ENCODE measurements around the gene GMDS. TPM values are rescaled to one million over a fixed set of nuclear protein-coding genes. Genes with fewer than 3 reads are reported as not detected.

GMDS gene
- total RNA-seq, 1 donor from 2014 or later = 7.8 TPM

- Histone ChIP-seq H3K9me3 (ENCODE audit: control insufficient read depth in 3 of 3, low read length in 3 of 3) (no peaks in the 10 kb centered on the region), H3K4me1 (ENCODE audit: control insufficient read depth in 3 of 3, insufficient read depth in 3 of 3, low read length in 3 of 3) (no peaks in the 10 kb centered on the region), H3K4me3 (ENCODE audit: low read length in 3 of 3) (no peak overlapping the region), H3K27me3 (ENCODE audit: control insufficient read depth in 3 of 3, insufficient read depth in 3 of 3, low read length in 3 of 3) (no peaks in the 10 kb centered on the region), H3K9ac (ENCODE audit: low read depth in 1 of 3, low read length in 3 of 3) (no peak overlapping the region), H3K27ac (ENCODE audit: low read depth, low read length) (no peak overlapping the region), H3K36me3 (ENCODE audit: control insufficient read depth in 3 of 3, insufficient read depth in 3 of 3, low read length in 3 of 3) (no peaks in the 10 kb centered on the region)
Observed at GRCh38 chr6:1952740-1953360, 292.6 kb downstream of the GMDS start.

GRCh38 chr6:1950631-1951030 lies 294.8 kb downstream of the GMDS start:
- H3K4me3 ChIP-seq (ENCODE audit: low read length in 3 of 3) = no peak overlapping the region
- H3K9me3 ChIP-seq (ENCODE audit: control insufficient read depth in 3 of 3, low read length in 3 of 3) = no peaks in the 10 kb centered on the region
- H3K27ac ChIP-seq (ENCODE audit: low read depth, low read length) = no peak overlapping the region
- no peaks in the 10 kb centered on the region for H3K4me1 ChIP-seq (ENCODE audit: control insufficient read depth in 3 of 3, insufficient read depth in 3 of 3, low read length in 3 of 3)
- H3K27me3 ChIP-seq (ENCODE audit: control insufficient read depth in 3 of 3, insufficient read depth in 3 of 3, low read length in 3 of 3) = no peaks in the 10 kb centered on the region
- H3K9ac ChIP-seq (ENCODE audit: low read depth in 1 of 3, low read length in 3 of 3) = no peak overlapping the region
- H3K36me3 ChIP-seq (ENCODE audit: control insufficient read depth in 3 of 3, insufficient read depth in 3 of 3, low read length in 3 of 3) = no peaks in the 10 kb centered on the region

- H3K27me3 ChIP-seq (ENCODE audit: control insufficient read depth in 3 of 3, insufficient read depth in 3 of 3, low read length in 3 of 3) = no peaks in the 10 kb centered on the region
- H3K4me1 ChIP-seq (ENCODE audit: control insufficient read depth in 3 of 3, insufficient read depth in 3 of 3, low read length in 3 of 3) = no peaks in the 10 kb centered on the region
- H3K27ac ChIP-seq (ENCODE audit: low read depth, low read length) = no peak overlapping the region
- H3K9ac ChIP-seq (ENCODE audit: low read depth in 1 of 3, low read length in 3 of 3) = no peak overlapping the region
- no peak overlapping the region for H3K4me3 ChIP-seq (ENCODE audit: low read length in 3 of 3)
- no peaks in the 10 kb centered on the region for H3K36me3 ChIP-seq (ENCODE audit: control insufficient read depth in 3 of 3, insufficient read depth in 3 of 3, low read length in 3 of 3)
- H3K9me3 ChIP-seq (ENCODE audit: control insufficient read depth in 3 of 3, low read length in 3 of 3) = no peaks in the 10 kb centered on the region
Observed at GRCh38 chr6:1949538-1949937, 295.9 kb downstream of the GMDS start.

GRCh38 chr6:1947922-1948321 lies 297.5 kb downstream of the GMDS start:
- H3K27me3 ChIP-seq (ENCODE audit: control insufficient read depth in 3 of 3, insufficient read depth in 3 of 3, low read length in 3 of 3) = no peaks in the 10 kb centered on the region
- H3K27ac ChIP-seq (ENCODE audit: low read depth, low read length) = no peak overlapping the region
- H3K9ac ChIP-seq (ENCODE audit: low read depth in 1 of 3, low read length in 3 of 3) = no peak overlapping the region
- no peaks in the 10 kb centered on the region for H3K4me1 ChIP-seq (ENCODE audit: control insufficient read depth in 3 of 3, insufficient read depth in 3 of 3, low read length in 3 of 3)
- no peak overlapping the region for H3K4me3 ChIP-seq (ENCODE audit: low read length in 3 of 3)
- H3K9me3 ChIP-seq (ENCODE audit: control insufficient read depth in 3 of 3, low read length in 3 of 3) = no peaks in the 10 kb centered on the region
- no peaks in the 10 kb centered on the region for H3K36me3 ChIP-seq (ENCODE audit: control insufficient read depth in 3 of 3, insufficient read depth in 3 of 3, low read length in 3 of 3)

- Histone ChIP-seq H3K9me3 (ENCODE audit: control insufficient read depth in 3 of 3, low read length in 3 of 3) (no peaks in the 10 kb centered on the region), H3K27me3 (ENCODE audit: control insufficient read depth in 3 of 3, insufficient read depth in 3 of 3, low read length in 3 of 3) (no peaks in the 10 kb centered on the region)
Observed at GRCh38 chr6:1946583-1946982, 298.8 kb downstream of the GMDS start.

GRCh38 chr6:1945235-1945832 lies 300.1 kb downstream of the GMDS start:
- Histone ChIP-seq H3K27ac (ENCODE audit: low read depth, low read length) (no peak overlapping the region), H3K4me1 (ENCODE audit: control insufficient read depth in 3 of 3, insufficient read depth in 3 of 3, low read length in 3 of 3) (no peaks in the 10 kb centered on the region)

More at GRCh38 chr6:1946583-1946982, 298.8 kb downstream of the GMDS start:
- Histone ChIP-seq H3K4me3 (ENCODE audit: low read length in 3 of 3) (no peak overlapping the region), H3K27ac (ENCODE audit: low read depth, low read length) (no peak overlapping the region), H3K4me1 (ENCODE audit: control insufficient read depth in 3 of 3, insufficient read depth in 3 of 3, low read length in 3 of 3) (no peaks in the 10 kb centered on the region), H3K36me3 (ENCODE audit: control insufficient read depth in 3 of 3, insufficient read depth in 3 of 3, low read length in 3 of 3) (no peaks in the 10 kb centered on the region), H3K9ac (ENCODE audit: low read depth in 1 of 3, low read length in 3 of 3) (no peak overlapping the region)

GRCh38 chr6:1942834-1943233 lies 302.6 kb downstream of the GMDS start:
- H3K27me3 ChIP-seq (ENCODE audit: control insufficient read depth in 3 of 3, insufficient read depth in 3 of 3, low read length in 3 of 3) = no peaks in the 10 kb centered on the region
- H3K27ac ChIP-seq (ENCODE audit: low read depth, low read length) = no peak overlapping the region
- no peak overlapping the region for H3K4me3 ChIP-seq (ENCODE audit: low read length in 3 of 3)
- H3K4me1 ChIP-seq (ENCODE audit: control insufficient read depth in 3 of 3, insufficient read depth in 3 of 3, low read length in 3 of 3) = no peaks in the 10 kb centered on the region
- H3K9ac ChIP-seq (ENCODE audit: low read depth in 1 of 3, low read length in 3 of 3) = no peak overlapping the region
- H3K9me3 ChIP-seq (ENCODE audit: control insufficient read depth in 3 of 3, low read length in 3 of 3) = no peaks in the 10 kb centered on the region
- H3K36me3 ChIP-seq (ENCODE audit: control insufficient read depth in 3 of 3, insufficient read depth in 3 of 3, low read length in 3 of 3) = no peaks in the 10 kb centered on the region

More at GRCh38 chr6:1945235-1945832, 300.1 kb downstream of the GMDS start:
- no peak overlapping the region for H3K4me3 ChIP-seq (ENCODE audit: low read length in 3 of 3)
- no peaks in the 10 kb centered on the region for H3K36me3 ChIP-seq (ENCODE audit: control insufficient read depth in 3 of 3, insufficient read depth in 3 of 3, low read length in 3 of 3)
- no peaks in the 10 kb centered on the region for H3K27me3 ChIP-seq (ENCODE audit: control insufficient read depth in 3 of 3, insufficient read depth in 3 of 3, low read length in 3 of 3)
- H3K9me3 ChIP-seq (ENCODE audit: control insufficient read depth in 3 of 3, low read length in 3 of 3) = no peaks in the 10 kb centered on the region
- H3K9ac ChIP-seq (ENCODE audit: low read depth in 1 of 3, low read length in 3 of 3) = no peak overlapping the region

- Histone ChIP-seq H3K27ac (ENCODE audit: low read depth, low read length) (no peak overlapping the region), H3K4me3 (ENCODE audit: low read length in 3 of 3) (no peak overlapping the region), H3K9ac (ENCODE audit: low read depth in 1 of 3, low read length in 3 of 3) (no peak overlapping the region), H3K9me3 (ENCODE audit: control insufficient read depth in 3 of 3, low read length in 3 of 3) (no peaks in the 10 kb centered on the region), H3K4me1 (ENCODE audit: control insufficient read depth in 3 of 3, insufficient read depth in 3 of 3, low read length in 3 of 3) (no peaks in the 10 kb centered on the region), H3K27me3 (ENCODE audit: control insufficient read depth in 3 of 3, insufficient read depth in 3 of 3, low read length in 3 of 3) (no peaks in the 10 kb centered on the region), H3K36me3 (ENCODE audit: control insufficient read depth in 3 of 3, insufficient read depth in 3 of 3, low read length in 3 of 3) (no peaks in the 10 kb centered on the region)
Observed at GRCh38 chr6:1941534-1941933, 303.9 kb downstream of the GMDS start.

GRCh38 chr6:1940381-1940780 lies 305.0 kb downstream of the GMDS start:
- no peaks in the 10 kb centered on the region for H3K4me1 ChIP-seq (ENCODE audit: control insufficient read depth in 3 of 3, insufficient read depth in 3 of 3, low read length in 3 of 3)
- no peak overlapping the region for H3K4me3 ChIP-seq (ENCODE audit: low read length in 3 of 3)
- no peak overlapping the region for H3K9ac ChIP-seq (ENCODE audit: low read depth in 1 of 3, low read length in 3 of 3)
- H3K27ac ChIP-seq (ENCODE audit: low read depth, low read length) = no peak overlapping the region
- no peaks in the 10 kb centered on the region for H3K27me3 ChIP-seq (ENCODE audit: control insufficient read depth in 3 of 3, insufficient read depth in 3 of 3, low read length in 3 of 3)
- no peaks in the 10 kb centered on the region for H3K9me3 ChIP-seq (ENCODE audit: control insufficient read depth in 3 of 3, low read length in 3 of 3)
- H3K36me3 ChIP-seq (ENCODE audit: control insufficient read depth in 3 of 3, insufficient read depth in 3 of 3, low read length in 3 of 3) = no peaks in the 10 kb centered on the region

GRCh38 chr6:1933292-1933691 lies 312.1 kb downstream of the GMDS start:
- Histone ChIP-seq H3K9me3 (ENCODE audit: control insufficient read depth in 3 of 3, low read length in 3 of 3) (no peaks in the 10 kb centered on the region), H3K27me3 (ENCODE audit: control insufficient read depth in 3 of 3, insufficient read depth in 3 of 3, low read length in 3 of 3) (no peaks in the 10 kb centered on the region), H3K4me3 (ENCODE audit: low read length in 3 of 3) (no peak overlapping the region), H3K9ac (ENCODE audit: low read depth in 1 of 3, low read length in 3 of 3) (no peak overlapping the region), H3K36me3 (ENCODE audit: control insufficient read depth in 3 of 3, insufficient read depth in 3 of 3, low read length in 3 of 3) (no peaks in the 10 kb centered on the region), H3K4me1 (ENCODE audit: control insufficient read depth in 3 of 3, insufficient read depth in 3 of 3, low read length in 3 of 3) (no peaks in the 10 kb centered on the region), H3K27ac (ENCODE audit: low read depth, low read length) (no peak overlapping the region)

All from skeletal muscle tissue (tissue), 4 donors.